ENCODE measurements around the gene NAALADL2.
A peak's percentile ranks its signal among the peaks of the same experiment; 100 is the strongest.
"Not testable (repeated sequence)": the region's sequence is repeated elsewhere in the genome, so short reads cannot be mapped to it uniquely, and the experiment has no call there.

Gene NAALADL2

DNA sequence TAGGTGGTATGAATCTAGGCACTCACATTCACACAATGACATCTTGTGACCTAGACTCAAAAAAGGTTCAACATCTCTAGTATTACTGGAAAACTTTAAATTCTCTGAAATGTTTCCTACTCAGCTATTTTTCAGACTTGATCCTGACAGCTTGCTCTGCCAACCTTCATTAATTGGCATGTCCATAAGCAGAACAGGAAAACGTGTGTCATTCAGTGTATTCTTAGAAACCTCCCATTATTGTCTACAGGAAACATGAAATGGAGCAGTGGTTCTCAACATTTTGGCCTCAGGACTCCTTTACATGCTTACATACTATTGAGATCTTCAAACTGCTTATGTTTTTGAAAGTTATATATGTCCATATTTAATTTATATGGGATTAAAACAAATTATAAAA lies 363.2 kb downstream of the NAALADL2 start:
- no peak for DNase-seq

DNA sequence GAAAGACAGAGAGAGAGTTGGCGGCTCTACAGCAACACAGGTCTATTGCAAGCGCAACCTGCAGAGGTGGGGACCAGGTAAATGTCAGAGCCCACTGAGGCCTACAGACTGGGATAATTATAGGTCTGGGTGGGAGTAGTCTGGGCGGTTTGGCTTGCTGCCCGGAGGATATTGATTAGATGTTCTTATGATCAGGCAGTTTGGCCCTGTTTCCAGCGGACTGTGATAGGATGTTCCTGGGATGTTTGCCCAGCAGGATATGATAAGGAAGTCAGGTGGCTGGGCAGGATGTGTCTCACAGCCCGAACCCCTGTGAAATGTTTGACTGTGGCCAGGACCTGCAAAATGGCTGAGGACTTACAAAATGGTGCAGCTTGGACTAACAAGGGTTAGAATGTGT lies 364.9 kb downstream of the NAALADL2 start:
- no peak for DNase-seq

- DNase-seq = no peak
Observed at GRCh38 chr3:175226444-175226843, 367.3 kb downstream of the NAALADL2 start.

GRCh38 chr3:175227126-175227525 lies 368.0 kb downstream of the NAALADL2 start:
- no peak for DNase-seq

GRCh38 chr3:175233957-175234940 lies 375.1 kb downstream of the NAALADL2 start:
- no peak for DNase-seq

GRCh38 chr3:175238801-175239200 lies 379.7 kb downstream of the NAALADL2 start:
- DNase-seq = no peak

- no peak for DNase-seq
Observed at GRCh38 chr3:175240921-175241320, 381.8 kb downstream of the NAALADL2 start.

GRCh38 chr3:175242243-175242642 lies 383.1 kb downstream of the NAALADL2 start:
- DNase-seq = no peak

- DNase-seq = no peak
Observed at GRCh38 chr3:175246234-175246633, 387.1 kb downstream of the NAALADL2 start.

DNA sequence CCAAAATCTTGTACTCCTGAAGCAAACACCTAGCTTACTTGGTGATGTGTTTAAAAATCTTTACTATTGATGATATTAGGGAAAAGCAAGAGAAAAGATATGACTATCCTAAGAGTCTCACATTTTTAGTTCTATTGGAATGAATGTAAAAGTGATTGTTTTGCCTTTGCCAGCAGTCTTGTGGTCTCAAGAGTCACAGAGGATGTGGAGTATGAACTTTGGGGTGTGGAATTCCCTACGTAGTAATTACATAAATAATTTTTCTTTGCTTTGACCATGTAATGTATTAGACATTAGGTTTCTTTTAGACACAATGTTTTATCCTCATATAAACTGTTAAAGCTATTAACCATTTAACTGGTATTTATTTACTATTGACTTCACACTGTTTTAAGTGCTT lies 387.6 kb downstream of the NAALADL2 start:
- no peak for DNase-seq

- no peak for DNase-seq
Observed at GRCh38 chr3:175247629-175248028, 388.5 kb downstream of the NAALADL2 start.

- no peak for DNase-seq
Observed at GRCh38 chr3:175248832-175249231, 389.7 kb downstream of the NAALADL2 start.

- peak; percentile 82 for DNase-seq
Observed at GRCh38 chr3:175255698-175256097, 396.6 kb downstream of the NAALADL2 start.

DNA sequence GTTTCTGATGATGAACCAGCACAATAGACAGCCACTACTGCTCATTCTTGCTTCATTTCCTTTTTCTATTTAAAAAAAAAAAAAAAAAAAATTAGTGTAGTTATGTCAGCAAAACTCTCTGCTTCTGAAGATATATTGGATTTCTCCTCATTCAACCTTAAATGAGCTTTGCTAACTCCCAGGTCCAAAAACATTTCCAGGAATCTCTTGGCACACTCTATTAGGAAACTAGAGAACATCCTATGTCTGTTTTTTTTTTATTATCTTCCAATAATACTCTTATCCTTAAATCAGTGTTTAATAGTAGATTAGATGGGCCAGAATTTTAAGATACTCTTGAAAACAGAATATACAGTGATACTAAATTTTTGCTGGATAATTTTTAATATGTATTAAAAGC lies 398.0 kb downstream of the NAALADL2 start:
- DNase-seq = no peak

- DNase-seq = peak; percentile 89
Observed at GRCh38 chr3:175258763-175259162, 399.6 kb downstream of the NAALADL2 start.

DNA sequence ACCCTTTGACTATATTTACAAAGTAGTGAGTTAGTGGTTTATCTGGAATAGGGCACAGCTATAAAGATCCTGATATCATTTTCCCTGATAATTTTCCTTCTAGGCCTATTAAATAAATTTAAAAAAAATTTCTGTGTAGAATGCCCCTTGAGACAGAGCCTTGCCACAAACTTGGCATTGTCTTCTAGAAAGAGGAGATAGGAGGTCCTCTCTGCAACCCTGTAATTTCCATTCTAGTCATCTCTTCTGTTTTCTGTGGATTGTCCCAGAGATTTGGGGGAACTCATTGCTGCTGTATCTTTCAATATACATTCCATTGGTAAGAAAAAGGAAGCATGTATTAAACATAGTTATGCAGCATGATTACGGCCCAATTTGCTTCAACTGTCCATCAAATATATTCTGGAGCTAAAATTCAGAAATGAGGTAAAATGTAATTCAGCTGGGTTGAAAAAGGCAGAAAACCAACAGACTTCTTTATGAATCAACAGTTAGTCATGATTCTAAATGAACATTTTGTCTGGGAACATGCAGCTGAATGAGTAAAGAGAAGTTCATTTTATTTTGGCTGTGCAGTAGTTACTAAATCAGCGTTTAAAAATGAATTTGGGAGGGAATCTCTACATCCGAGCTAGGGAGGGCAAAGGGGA lies 401.1 kb downstream of the NAALADL2 start:
- DNase-seq = no peak

DNA sequence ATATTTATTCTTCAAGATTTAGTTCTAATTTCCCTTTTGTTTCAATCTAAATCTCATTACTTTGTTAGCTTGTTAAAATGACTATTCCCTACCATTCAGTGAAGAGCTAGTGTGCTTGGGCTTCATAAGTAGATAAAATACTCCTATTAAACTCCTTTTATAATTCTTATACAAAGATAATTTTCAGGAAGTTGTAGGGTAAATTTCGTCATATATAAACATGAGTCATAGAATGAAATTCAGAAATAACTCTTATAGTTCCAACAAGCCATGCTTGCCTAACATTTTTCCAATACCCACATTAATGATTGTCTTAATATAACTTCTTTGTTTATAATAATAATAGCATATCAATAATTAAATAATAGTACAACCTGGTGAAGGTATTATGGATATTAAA lies 407.3 kb downstream of the NAALADL2 start:
- DNase-seq = peak; percentile 11

GRCh38 chr3:175267121-175267531 lies 408.0 kb downstream of the NAALADL2 start:
- DNase-seq = no peak

GRCh38 chr3:175267561-175267960 lies 408.4 kb downstream of the NAALADL2 start:
- no peak for DNase-seq

DNA sequence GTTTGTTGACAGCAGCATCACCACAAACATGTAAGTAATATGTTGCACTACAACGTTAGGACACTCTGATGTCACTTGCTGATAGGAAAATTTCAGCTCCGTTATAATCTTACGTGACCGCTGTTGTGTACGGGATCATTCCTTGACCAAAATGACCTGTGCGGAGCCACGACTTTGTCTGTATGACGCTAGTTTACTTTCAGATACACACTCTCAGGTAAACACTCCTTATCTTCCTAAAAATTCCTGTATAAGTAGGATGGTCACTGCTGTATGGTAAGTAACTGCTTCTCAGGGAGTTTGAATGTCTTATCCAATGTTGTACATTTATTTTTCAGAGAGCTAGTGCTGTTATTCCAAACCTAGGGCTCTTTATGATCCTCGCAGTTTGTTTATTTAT lies 410.3 kb downstream of the NAALADL2 start:
- no peak for DNase-seq

DNA sequence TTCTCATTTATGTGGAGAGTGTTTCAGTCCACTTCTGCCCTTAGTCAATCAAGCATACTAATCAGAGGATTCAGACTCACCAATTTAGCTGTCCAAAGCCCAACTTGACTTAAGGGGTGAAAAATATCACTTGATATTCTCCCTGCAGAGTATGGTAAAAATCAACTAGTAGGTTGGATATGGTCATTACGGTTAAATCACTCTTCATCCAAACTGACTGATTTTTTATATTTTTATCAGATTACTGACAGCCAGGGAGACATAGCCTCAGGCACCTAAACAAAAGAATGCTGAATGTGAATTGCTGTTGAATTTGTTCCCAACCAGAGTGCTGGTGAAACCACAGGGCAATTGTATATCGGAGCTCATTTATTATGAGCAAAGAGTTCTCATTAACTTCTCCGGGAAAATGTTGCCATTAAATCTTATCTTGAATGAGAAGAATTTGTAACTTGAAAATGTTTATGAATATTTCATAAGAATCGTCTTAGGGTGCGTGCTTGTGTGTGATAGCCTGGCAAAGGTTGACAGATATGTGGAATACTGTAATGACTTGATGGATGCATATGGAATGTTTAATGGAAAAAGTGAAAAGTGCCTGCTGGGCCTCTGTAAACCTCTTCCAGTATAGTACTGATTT lies 411.2 kb downstream of the NAALADL2 start:
- DNase-seq = no peak

DNA sequence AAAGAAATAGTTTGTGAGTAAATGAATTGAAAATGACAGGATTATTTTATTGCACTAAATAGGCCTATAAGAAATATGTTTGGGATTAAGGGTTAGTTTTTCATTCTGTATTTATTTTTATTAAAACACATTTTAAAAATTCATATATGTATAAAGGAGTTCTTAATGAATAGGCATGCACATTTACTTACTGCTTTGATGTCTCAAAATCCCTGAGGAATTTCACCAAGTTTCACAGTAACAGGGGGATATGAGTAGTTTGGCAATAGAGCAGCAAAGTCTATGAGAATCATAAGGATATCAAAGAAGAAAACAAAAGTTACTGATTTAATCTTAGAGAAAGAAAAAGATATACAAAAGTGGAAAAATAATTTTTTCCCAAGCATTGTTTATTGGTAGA lies 411.7 kb downstream of the NAALADL2 start:
- DNase-seq = no peak

- DNase-seq = not testable (repeated sequence)
Observed at GRCh38 chr3:175271465-175271864, 412.3 kb downstream of the NAALADL2 start.

- no peak for DNase-seq
Observed at GRCh38 chr3:175272392-175272791, 413.3 kb downstream of the NAALADL2 start.
